ENCODE results near the gene UBE2Q2. TPM values are rescaled to one million over a fixed set of nuclear protein-coding genes. Genes with fewer than 3 reads are reported as not detected.

UBE2Q2 gene
- total RNA-seq: 38.6 and 50.1 TPM in 2 replicates

DNA sequence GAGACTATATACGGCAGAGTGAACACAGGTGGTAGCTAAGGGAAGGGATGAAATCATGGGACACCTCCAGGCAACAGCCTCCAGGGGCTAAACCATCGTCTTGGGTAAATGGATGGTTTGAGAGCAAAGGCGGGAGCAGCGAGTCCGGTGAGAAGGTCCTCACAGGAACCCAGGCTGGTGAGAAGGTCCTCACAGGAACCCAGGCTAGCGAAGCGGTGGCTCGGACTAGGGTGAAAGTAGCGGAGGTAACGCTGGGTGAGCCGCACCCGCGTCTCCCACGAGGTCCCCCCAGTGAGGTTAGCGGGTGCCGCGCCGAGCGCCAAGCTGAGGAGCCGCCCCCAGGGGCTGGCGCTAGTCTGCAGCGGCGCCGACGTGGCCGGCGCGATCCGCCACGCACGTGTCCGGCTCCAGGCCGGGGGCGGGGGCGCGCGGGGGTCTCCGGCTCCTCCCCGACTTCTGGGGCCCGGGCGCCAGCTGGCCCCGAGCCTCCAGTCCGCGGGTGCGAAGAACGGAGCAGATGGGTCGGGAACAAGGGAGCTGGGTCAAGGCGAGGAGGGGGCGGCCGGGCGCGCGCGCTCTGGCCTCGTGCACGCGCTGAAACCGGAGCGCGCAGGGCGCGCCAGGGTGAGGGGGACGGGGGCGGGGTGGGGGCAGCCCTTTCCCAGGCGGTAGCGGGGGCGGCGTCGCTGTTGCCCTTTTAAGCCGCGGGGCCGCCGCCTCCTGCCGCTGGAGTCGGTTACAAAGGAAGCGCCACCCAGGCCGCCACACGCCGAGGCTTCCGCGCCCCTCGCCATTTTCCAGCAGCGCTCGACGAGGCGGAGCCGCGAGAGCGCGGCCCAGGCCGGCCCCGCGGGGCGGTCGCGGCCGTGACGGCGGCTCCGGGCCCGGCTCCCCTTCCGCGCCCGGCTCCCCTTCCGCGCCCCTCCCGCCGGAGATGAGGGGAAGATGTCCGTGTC is at the start of gene UBE2Q2:
Gene UBE2Q2, plus strand, starts transcription at position 726 of the 956 bp plus-strand sequence. Its CDS starts 220 bp downstream, at position 946.

DNA sequence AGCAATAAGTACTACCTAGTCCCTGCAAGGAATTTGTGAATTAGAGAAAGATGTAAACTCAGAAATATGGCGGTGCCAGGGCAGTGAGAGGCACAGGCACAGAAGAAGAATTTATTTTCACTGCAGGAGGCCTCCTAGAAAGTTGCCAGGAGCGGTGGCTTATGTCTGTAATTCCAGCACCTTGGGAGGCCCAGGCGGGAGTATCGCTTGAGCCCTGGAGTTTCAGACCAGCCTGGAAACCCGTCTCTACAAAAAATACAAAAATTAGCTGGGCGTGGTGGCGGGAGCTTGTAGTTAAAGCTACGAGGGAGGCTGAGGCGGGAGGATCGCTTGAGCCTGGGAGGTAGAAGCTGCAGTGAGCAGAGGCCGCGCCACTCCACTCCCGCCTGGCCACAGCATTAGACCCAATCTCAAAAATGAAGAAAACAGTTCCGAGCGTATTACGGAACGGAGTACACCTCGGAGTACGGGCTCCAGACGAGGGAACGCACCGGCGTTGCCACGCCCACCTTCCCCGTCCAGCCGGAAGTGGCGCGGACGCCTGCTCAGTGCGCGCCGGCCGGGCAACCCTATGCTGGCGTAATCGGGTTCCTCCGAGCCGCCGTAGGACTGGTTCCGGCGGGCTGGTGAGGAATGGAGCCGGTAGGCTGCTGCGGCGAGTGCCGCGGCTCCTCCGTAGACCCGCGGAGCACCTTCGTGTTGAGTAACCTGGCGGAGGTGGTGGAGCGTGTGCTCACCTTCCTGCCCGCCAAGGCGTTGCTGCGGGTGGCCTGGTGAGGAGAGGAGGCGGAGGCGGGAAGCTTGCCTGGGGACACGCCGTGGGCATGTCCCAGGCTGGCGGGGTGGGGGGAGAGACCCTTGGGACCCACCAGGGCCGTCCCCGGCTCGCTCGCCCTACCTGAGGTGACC is 60.3 kb downstream of the UBE2Q2 start, which contains the start of gene FBXO22:
Gene FBXO22, plus strand, starts transcription at position 548 of the 909 bp plus-strand sequence. Its CDS starts 86 bp downstream, at position 634.

Other genes with a start within 250 kb of the UBE2Q2 start
- gene SNUPN, start 217.7 kb upstream of the UBE2Q2 start, total RNA-seq: 19.7 and 20.6 TPM in 2 replicates
- gene IMP3, start 203.2 kb upstream of the UBE2Q2 start, total RNA-seq: 65.3 and 75.2 TPM in 2 replicates
- 5.8 and 17.6 TPM in 2 replicates for gene SNX33, start 195.5 kb upstream of the UBE2Q2 start, total RNA-seq
- gene CSPG4, start 130.6 kb upstream of the UBE2Q2 start, total RNA-seq: under 0.01 and 8.9 TPM in 2 replicates
- gene FBXO22, start 60.4 kb downstream of the UBE2Q2 start, total RNA-seq: 104 and 110 TPM in 2 replicates
- gene NRG4, start 169.0 kb downstream of the UBE2Q2 start, total RNA-seq: not detected in 2 replicates
- not detected in 2 replicates for gene TMEM266, start 216.5 kb downstream of the UBE2Q2 start, total RNA-seq

Data from endothelial cell of coronary artery (primary cell).